NB4 (cell line): ENCODE results near the gene NKG7.

Experiments used
- DNase-seq: peaks from one replicate; pipeline ENCODE4 v3.0.0; 2010; ENCODE audit warnings: low read depth
- H3K4me3 ChIP-seq: one replicate; pipeline ENCODE4 v1.5.1; 2011; ENCODE audit warnings: mild to moderate bottlenecking, low read depth, low read length, moderate library complexity
- MYC ChIP-seq: IDR thresholded peaks from 2 replicates; pipeline ENCODE4 v1.6.1; 2011; ENCODE audit warnings: low read depth, low read length
- POLR2A ChIP-seq: IDR thresholded peaks from 2 replicates; pipeline ENCODE4 v1.6.1; 2011; ENCODE audit warnings: mild to moderate bottlenecking; ENCODE audit not compliant: insufficient read length; ENCODE audit errors: extremely low read depth
- TF ChIP-seq, protein P1 (sequence below): IDR thresholded peaks from 2 replicates; pipeline ENCODE4 v1.6.1; 2011; ENCODE audit warnings: low read depth, low read length
- TF ChIP-seq, protein P2 (sequence below): IDR thresholded peaks from one replicate; pipeline ENCODE4 v1.5.1; 2012; ENCODE audit warnings: low read depth, low read length

Gene NKG7

GRCh38 chr19:51327066-51328001 is 45.1 kb downstream of the NKG7 start:
- H3K4me3 ChIP-seq, result no peak overlapping the region
- peak; percentile 70 for DNase-seq
- TF ChIP-seq MYC (no peak), POLR2A (no peak)
- TF ChIP-seq, protein P1, sequence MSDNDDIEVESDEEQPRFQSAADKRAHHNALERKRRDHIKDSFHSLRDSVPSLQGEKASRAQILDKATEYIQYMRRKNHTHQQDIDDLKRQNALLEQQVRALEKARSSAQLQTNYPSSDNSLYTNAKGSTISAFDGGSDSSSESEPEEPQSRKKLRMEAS, result no peak
- TF ChIP-seq, protein P2, sequence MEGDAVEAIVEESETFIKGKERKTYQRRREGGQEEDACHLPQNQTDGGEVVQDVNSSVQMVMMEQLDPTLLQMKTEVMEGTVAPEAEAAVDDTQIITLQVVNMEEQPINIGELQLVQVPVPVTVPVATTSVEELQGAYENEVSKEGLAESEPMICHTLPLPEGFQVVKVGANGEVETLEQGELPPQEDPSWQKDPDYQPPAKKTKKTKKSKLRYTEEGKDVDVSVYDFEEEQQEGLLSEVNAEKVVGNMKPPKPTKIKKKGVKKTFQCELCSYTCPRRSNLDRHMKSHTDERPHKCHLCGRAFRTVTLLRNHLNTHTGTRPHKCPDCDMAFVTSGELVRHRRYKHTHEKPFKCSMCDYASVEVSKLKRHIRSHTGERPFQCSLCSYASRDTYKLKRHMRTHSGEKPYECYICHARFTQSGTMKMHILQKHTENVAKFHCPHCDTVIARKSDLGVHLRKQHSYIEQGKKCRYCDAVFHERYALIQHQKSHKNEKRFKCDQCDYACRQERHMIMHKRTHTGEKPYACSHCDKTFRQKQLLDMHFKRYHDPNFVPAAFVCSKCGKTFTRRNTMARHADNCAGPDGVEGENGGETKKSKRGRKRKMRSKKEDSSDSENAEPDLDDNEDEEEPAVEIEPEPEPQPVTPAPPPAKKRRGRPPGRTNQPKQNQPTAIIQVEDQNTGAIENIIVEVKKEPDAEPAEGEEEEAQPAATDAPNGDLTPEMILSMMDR, result no peak

DNA sequence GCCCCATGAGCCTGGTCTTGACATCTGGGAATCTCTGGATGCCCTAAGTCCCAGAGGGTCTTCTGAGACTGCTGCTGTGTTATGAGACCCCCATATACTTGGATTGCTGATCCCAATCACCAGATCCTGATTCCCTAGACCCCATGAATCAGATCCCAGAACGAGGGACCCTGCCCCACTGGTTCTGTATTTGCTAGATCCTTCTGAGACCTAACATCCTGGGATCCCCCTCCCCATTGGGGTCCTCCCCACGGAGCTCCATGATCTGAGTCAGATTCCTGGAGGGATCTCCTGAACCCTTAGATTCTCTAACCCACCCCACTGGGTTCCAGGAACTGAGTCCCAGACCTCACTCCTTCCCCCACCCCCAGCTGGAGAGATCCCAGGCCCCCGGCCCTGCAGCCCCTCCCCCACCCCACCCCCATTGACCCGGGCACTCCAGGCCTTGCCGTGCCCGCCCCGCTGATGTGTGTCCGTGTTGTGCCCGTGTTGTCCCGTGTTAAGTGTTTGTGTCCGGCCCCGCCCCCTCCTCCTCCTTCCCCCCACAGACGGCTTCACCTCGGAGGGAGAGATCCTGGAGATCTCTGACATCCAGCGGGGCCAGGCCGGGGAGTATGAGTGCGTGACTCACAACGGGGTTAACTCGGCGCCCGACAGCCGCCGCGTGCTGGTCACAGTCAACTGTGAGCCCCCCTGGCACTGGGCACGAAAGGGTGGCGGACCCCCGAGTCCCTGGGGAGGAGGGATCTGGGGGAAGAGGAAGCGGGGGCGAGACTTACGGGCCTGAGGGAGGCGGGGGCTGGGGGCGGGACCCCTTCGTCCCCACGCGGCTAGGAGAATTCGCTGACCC is 46.0 kb downstream of the NKG7 start:
- H3K4me3 ChIP-seq, result no peak overlapping the region
- TF ChIP-seq, protein P2, result no peak
- TF ChIP-seq, protein P1, result no peak
- TF ChIP-seq MYC, result no peak
- TF ChIP-seq POLR2A, result no peak
- no peak for DNase-seq

GRCh38 chr19:51325161-51325976 is 47.1 kb downstream of the NKG7 start:
- H3K4me3 ChIP-seq, result no peak overlapping the region
- TF ChIP-seq, protein P2, result no peak
- TF ChIP-seq POLR2A (no peak), MYC (no peak)
- TF ChIP-seq, protein P1, result no peak
- DNase-seq, result peak; percentile 25

DNA sequence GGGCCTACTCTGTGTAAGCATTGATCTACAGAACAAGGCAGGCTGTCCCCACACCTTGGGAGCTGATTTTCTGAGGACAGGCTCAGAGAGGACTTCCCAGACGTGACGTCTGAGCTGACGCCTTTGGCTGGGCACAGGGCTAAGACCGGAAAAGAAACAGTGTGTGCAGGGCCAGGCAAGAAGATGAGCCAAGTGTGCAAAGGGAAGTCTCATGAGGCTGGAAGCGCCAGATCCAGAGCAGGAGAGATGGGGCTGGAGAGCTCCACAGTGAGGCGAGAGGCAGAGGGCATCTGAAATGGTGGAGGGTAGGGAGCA is 48.3 kb downstream of the NKG7 start:
- no peak overlapping the region for H3K4me3 ChIP-seq
- DNase-seq, result no peak
- TF ChIP-seq, protein P2, result no peak
- TF ChIP-seq MYC, result no peak

DNA sequence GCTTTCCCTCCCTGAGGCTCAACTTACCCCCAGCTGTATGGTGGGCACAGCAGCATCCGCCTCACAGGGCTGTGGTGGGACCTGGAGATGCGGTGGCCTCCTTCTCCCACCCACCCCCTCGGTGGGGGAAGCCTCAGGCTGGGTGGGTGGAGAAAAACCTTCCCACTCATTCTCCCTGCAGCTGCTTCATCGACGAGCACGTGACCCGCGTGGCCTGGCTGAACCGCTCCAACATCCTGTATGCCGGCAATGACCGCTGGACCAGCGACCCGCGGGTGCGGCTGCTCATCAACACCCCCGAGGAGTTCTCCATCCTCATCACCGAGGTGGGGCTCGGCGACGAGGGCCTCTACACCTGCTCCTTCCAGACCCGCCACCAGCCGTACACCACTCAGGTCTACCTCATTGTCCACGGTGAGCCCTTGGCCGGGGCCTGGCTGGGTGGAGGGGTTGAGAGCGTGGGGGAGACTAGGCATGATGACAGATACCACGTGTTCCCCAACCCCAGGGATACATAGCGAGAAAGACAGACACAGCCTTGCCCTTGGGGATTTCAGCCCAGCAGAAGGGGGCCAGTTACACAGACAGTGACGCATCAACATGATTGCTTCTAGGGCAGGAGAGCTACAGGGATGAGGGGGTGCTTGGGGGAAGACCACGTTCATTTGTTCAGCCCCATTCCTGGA is 48.8 kb downstream of the NKG7 start:
- TF ChIP-seq, protein P1, result peak; percentile 45; the same call in 1 of the 2 replicates
- TF ChIP-seq MYC, result no peak
- no peak for DNase-seq

More for the DNA sequence above, 48.8 kb downstream of the NKG7 start:
- H3K4me3 ChIP-seq, result no peak overlapping the region
